ENCODE results near the gene POLR3A. TPM values are rescaled to one million over a fixed set of nuclear protein-coding genes. Genes with fewer than 3 reads are reported as not detected.

Gene POLR3A
- total and polyA plus RNA-seq, 2 experiments from 2014 or later: 16.8 to 19.5 TPM

- Histone ChIP-seq H3K9me3 (ENCODE audit: low read depth) (no peaks in the 10 kb centered on the region), H3K4me3 (no peak overlapping the region), H3K27ac (peak overlapping the region; percentile 49), H3K4me1 (ENCODE audit: low read depth) (peaks cover 16% of the 10 kb centered on the region), H3K27me3 (no peaks in the 10 kb centered on the region), H3K36me3 (no peaks in the 10 kb centered on the region)
- DNase-seq (ENCODE audit: low read depth in 1 of 2, low spot score in 1 of 2): peak in 1 of 2 donors; percentile 19
- TF ChIP-seq, protein P1, sequence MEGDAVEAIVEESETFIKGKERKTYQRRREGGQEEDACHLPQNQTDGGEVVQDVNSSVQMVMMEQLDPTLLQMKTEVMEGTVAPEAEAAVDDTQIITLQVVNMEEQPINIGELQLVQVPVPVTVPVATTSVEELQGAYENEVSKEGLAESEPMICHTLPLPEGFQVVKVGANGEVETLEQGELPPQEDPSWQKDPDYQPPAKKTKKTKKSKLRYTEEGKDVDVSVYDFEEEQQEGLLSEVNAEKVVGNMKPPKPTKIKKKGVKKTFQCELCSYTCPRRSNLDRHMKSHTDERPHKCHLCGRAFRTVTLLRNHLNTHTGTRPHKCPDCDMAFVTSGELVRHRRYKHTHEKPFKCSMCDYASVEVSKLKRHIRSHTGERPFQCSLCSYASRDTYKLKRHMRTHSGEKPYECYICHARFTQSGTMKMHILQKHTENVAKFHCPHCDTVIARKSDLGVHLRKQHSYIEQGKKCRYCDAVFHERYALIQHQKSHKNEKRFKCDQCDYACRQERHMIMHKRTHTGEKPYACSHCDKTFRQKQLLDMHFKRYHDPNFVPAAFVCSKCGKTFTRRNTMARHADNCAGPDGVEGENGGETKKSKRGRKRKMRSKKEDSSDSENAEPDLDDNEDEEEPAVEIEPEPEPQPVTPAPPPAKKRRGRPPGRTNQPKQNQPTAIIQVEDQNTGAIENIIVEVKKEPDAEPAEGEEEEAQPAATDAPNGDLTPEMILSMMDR (IDR thresholded peaks at IDR 0.05; ENCODE audit: low read depth, low read length): no peak
Measured at GRCh38 chr10:77969114-77969513, 60.2 kb downstream of the POLR3A start.

- Histone ChIP-seq H3K27ac (no peak overlapping the region), H3K36me3 (no peaks in the 10 kb centered on the region)
- peak in 1 of 2 donors; percentile 8 for DNase-seq (ENCODE audit: low read depth in 1 of 2, low spot score in 1 of 2)
Measured at GRCh38 chr10:77967611-77968022, 61.7 kb downstream of the POLR3A start.

DNA sequence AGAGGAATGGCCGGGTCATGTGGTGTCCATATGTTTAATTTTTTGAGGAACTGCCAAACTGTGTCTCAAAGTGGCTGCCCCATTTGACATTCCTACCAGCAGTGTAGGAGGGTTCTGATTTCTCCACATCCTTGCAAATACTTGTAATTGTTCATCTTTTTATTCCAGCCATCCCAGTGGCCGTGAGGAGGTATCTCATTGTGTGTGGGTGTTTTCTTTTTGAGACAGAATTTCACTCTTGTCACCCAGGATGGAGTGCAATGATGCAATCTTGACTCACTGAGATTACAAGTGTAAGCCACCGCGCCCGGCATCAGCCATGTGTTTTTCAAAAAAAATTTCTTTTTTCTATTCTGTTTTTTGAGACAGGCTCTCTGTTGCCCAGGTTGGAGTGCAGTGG, 64.0 kb downstream of the POLR3A start:
- TF ChIP-seq, protein P1 (IDR thresholded peaks at IDR 0.05; ENCODE audit: low read depth, low read length): no peak
- H3K27me3 ChIP-seq: no peaks in the 10 kb centered on the region

More at GRCh38 chr10:77967611-77968022, 61.7 kb downstream of the POLR3A start:
- Histone ChIP-seq H3K4me3 (no peak overlapping the region), H3K27me3 (no peaks in the 10 kb centered on the region), H3K9me3 (ENCODE audit: low read depth) (no peaks in the 10 kb centered on the region), H3K4me1 (ENCODE audit: low read depth) (peaks cover 16% of the 10 kb centered on the region)
- TF ChIP-seq, protein P1 (IDR thresholded peaks at IDR 0.05; ENCODE audit: low read depth, low read length): no peak

DNA sequence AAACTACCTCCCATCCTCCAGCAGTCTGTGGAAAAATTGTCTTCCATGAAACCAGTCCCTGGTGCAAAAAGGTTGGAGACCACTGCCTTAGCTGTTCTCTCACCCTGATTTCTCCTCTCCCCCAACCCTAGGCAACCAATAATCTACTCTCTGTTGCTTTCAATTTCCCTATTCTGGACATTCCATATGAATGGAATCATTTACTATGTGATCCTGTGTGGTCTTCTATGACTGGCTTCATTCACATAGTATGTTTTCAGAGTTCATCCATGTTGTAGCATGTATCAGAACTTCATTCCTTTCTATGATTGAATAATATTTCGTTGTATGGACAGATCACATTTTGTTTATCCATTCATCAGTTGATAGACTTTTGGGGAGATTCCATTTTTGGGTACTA, 64.5 kb downstream of the POLR3A start:
- H3K9me3 ChIP-seq (ENCODE audit: low read depth): no peaks in the 10 kb centered on the region
- H3K27me3 ChIP-seq: no peaks in the 10 kb centered on the region
- no peak overlapping the region for H3K4me3 ChIP-seq
- DNase-seq (ENCODE audit: low read depth in 1 of 2, low spot score in 1 of 2): no peak
- no peaks in the 10 kb centered on the region for H3K36me3 ChIP-seq
- peaks cover 5% of the 10 kb centered on the region for H3K4me1 ChIP-seq (ENCODE audit: low read depth)
- TF ChIP-seq, protein P1 (IDR thresholded peaks at IDR 0.05; ENCODE audit: low read depth, low read length): no peak
- H3K27ac ChIP-seq: no peak overlapping the region

More for the DNA sequence above, 64.0 kb downstream of the POLR3A start:
- H3K4me1 ChIP-seq (ENCODE audit: low read depth): peaks cover 5% of the 10 kb centered on the region
- no peak overlapping the region for H3K4me3 ChIP-seq
- H3K36me3 ChIP-seq: no peaks in the 10 kb centered on the region
- DNase-seq (ENCODE audit: low read depth in 1 of 2, low spot score in 1 of 2): peak in 1 of 2 donors; percentile 78
- no peak overlapping the region for H3K27ac ChIP-seq
- H3K9me3 ChIP-seq (ENCODE audit: low read depth): no peaks in the 10 kb centered on the region

- DNase-seq (ENCODE audit: low read depth in 1 of 2, low spot score in 1 of 2): no peak
- Histone ChIP-seq H3K27me3 (no peaks in the 10 kb centered on the region), H3K36me3 (no peaks in the 10 kb centered on the region), H3K4me3 (no peak overlapping the region), H3K4me1 (ENCODE audit: low read depth) (peaks cover 5% of the 10 kb centered on the region), H3K27ac (no peak overlapping the region), H3K9me3 (ENCODE audit: low read depth) (no peaks in the 10 kb centered on the region)
- TF ChIP-seq, protein P1 (IDR thresholded peaks at IDR 0.05; ENCODE audit: low read depth, low read length): no peak
Measured at GRCh38 chr10:77963901-77964300, 65.4 kb downstream of the POLR3A start.

All from cardiac muscle cell (in vitro differentiated cells and primary cell).